HG02588 (cell line): ENCODE data around the gene B9D2.
"Not testable (repeated sequence)": the region's sequence is repeated elsewhere in the genome, so short reads cannot be mapped to it uniquely, and the experiment has no call there.

Experiments used
- ATAC-seq: cut with Tn5 transposase; IDR thresholded peaks from one replicate; pipeline ENCODE4 v1.9.1; 2021; ENCODE audit warnings: mild to moderate bottlenecking, moderate library complexity; ENCODE audit not compliant: unreplicated experiment

The B9D2 gene

GRCh38 chr19:41392775-41393174, 28.8 kb upstream of the B9D2 start:
- ATAC-seq: no peak

DNA sequence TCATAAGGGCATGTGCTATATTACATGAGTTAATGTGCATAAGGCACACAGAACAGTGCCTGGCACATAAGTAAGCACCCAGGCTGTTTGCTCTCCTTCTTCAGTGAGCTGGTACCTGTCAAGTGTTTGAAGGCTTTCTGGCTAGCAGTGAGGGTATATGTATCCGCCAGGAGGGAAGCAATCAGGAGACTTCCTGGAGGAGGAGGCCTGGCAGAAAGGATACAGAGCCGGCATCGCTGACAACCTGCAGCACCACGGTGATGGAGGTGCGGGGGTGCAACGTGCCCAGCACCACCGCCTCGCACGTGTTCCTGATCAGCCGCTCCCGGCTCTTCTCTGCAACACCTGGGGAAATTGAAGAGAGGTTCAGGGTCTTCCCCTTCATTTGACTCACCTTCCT, 27.7 kb upstream of the B9D2 start:
- no peak for ATAC-seq

DNA sequence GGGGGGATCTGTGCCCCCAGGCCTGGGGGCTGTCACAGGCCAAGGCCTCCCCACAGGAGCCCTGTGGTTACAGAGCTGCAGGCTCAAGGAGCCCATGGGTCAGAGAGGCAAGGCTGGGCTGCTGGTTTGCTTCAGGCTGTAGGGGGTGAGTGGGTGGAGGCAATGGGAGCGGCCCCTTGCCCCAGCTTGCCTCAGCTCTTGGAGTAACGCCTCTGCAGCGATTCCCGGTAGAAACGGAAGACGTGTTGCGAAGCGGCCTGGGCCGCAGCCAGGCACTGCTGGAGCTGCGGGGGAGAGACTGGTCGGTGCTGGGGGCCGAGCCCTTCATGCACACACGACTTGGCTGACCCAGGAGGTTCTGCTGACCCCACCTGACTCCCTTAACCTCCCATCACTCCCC, 22.5 kb upstream of the B9D2 start:
- no peak for ATAC-seq

DNA sequence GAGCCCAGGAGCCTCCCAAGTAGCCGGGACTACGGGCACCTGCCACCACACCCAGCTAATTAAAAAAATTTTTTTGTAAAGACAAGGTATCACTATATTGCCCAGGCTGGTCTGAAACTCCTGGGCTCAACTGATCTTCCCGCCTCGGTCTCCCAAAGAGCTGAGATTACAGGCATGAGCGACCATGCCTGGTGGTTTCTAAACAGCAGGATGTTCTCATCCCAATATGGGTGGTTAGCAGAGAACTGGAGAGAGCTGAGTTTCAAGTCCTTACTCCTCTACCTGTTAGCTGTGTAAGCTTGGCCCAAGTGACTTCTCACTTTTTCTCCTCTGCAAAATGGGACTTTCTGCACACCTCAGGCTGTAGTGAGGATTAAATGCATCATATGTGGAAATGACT, 20.4 kb upstream of the B9D2 start:
- ATAC-seq: no peak

DNA sequence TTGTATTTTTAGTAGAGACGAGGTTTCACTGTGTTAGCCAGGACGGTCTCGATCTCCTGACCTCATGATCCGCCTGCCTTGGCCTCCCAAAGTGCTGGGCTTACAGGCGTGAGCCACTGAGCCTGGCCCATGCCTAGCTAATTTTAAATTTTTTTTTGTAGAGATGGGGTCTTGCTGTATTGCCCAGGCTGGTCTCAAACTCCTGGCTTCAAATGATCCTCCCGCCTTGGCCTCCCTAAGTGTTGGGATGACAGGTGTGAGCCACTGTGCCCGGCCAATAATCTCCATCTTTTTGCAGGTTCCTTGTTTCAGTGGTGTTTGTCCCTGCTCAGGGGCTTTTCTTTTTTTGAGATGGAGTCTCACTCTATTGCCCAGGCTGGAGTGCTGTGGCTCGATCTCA, 17.6 kb upstream of the B9D2 start:
- not testable (repeated sequence) for ATAC-seq

GRCh38 chr19:41377977-41378709, 14.2 kb upstream of the B9D2 start:
- peak; percentile 51 for ATAC-seq

- no peak for ATAC-seq
Observed at GRCh38 chr19:41376998-41377365, 13.0 kb upstream of the B9D2 start.

DNA sequence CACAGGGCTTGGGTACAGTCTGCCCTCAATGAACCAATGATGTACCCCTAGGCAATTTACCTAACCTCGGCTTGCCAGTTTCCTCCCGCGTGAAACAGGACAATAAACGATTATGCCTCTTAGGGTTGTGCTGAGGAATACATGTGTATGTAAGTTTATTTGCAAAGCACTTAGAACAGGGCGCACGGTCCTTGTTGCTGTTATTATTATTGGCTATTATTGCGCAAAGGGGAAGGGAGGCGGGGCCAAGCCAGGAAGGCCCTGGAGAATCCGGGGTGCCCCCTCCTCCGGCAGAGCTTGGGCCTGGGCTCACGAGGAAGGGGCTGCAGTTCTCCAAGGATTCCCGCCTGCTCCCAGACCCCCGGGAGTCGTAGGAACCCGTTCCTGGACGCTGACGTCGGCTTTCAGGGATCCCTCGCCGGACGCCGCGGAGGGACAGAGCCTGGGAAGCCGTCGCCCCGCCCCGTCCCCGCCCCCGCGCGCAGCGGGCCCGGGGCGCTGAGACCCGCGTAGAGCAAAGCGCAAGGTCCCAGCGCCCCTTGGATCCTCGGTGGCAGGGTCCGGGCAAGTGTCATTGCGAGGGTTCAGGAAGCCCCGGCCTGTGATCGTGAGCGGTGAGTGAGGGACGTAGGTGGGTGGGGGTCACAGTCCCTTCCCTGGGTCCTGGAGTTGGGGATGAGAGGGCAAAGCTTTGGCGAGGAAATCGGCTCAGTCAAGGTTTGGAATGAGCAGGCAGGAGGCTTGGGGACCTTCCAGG, 12.5 kb upstream of the B9D2 start, which contains the start of gene TMEM91:
Gene TMEM91 (plus strand): TSS at position 293 of the 757 bp plus-strand sequence. CDS start 1,777 bp downstream, outside the sequence.
- ATAC-seq: no peak

GRCh38 chr19:41373993-41374392, 10.0 kb upstream of the B9D2 start:
- no peak for ATAC-seq

DNA sequence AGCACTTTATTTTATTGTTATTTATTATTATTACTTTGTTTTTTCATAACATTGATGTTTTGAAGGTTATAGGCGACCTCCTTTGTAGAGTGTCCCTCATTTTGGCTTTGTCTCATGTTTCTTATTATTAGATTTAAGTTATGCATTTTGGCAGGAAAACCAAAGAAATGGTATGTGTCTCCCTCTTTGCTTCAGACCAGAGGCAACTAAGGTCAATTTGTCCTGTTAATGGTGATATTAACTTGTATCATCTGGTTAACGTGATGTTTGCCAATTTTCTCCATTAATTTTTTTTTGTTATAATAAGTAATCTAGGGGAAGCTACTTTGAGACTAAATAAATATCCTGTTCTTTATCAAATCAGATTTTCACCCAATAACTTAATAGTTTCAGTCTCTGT, 8.6 kb upstream of the B9D2 start:
- no peak for ATAC-seq

DNA sequence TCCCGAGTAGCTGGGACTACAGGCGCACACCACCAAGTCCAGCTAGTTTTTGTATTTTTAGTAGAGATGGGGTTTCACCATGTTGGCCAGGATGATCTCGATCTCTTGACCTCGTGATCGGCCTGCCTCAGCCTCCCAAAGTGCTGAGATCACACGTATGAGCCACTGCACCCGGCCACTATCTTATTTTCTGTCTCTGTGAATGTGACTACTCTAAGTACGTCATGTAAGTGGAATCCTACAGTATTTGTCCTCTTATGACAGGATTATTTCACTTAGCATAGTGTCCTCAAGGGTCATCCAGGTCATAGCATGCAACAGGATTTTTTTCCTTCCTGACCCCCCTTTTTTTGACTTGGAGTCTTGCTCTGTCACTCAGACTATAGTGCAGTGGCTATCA, 7.6 kb upstream of the B9D2 start:
- no peak for ATAC-seq

DNA sequence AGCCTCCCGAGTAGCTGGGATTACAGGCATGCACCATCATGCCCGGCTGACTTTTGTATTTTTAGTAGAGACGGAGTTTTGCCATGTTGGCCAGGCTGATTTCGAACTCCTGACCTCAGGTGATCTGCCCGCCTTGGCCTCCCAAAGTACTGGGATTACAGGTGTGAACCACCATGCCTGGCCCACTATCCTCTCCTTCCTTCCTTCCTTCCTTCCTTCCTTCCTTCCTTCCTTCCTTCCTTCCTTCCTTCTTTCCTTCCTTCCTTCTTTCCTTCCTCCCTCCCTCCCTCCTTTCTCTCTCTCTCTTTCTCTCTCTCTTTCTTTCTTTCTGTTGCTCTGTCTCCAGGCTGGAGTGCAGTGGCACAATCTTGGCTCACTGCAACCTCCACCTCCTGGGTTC, 7.2 kb upstream of the B9D2 start:
- not testable (repeated sequence) for ATAC-seq

DNA sequence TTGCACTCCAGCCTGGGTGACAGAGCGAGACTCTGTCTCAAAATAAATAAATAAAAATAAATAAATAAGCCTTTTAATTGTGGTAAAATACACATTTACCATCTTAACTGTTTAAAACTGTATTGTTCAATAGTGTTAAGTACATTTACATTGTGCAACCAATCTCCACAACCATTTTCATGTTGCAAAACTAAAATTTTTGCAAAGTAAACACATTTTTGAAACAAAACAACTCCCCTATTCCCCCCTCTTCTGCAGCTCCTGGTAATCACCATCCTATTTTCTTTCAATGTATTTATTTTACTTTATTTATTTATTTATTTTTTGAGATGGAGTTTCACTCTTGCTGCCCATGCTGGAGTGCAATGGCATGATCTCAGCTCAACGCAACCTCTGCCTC, 5.8 kb upstream of the B9D2 start:
- no peak for ATAC-seq

- no peak for ATAC-seq
Observed at GRCh38 chr19:41367848-41368301, 3.9 kb upstream of the B9D2 start.

- no peak for ATAC-seq
Observed at GRCh38 chr19:41366089-41366488, 2.1 kb upstream of the B9D2 start.

- ATAC-seq: no peak
Observed at GRCh38 chr19:41364524-41365391, 809 bp upstream of the B9D2 start.

DNA sequence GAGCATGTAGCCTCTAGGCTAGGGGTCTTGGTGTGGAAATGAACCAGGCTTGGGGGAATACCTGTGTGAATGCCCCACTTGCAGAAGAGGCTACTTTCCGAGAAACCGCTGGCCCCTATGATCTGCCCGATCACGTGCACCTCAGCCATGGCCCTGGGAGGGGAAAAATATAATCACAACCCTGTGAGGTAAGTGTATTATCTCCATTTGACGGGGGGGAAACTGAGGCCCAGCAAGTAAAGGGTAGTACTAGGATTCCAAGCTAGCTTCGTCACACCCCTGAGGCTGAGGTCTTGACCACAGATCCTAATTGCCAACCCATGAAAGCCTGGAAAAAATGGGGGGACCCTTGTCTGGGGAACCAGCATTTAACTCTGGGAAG, 587 bp downstream of the B9D2 start:
- no peak for ATAC-seq

DNA sequence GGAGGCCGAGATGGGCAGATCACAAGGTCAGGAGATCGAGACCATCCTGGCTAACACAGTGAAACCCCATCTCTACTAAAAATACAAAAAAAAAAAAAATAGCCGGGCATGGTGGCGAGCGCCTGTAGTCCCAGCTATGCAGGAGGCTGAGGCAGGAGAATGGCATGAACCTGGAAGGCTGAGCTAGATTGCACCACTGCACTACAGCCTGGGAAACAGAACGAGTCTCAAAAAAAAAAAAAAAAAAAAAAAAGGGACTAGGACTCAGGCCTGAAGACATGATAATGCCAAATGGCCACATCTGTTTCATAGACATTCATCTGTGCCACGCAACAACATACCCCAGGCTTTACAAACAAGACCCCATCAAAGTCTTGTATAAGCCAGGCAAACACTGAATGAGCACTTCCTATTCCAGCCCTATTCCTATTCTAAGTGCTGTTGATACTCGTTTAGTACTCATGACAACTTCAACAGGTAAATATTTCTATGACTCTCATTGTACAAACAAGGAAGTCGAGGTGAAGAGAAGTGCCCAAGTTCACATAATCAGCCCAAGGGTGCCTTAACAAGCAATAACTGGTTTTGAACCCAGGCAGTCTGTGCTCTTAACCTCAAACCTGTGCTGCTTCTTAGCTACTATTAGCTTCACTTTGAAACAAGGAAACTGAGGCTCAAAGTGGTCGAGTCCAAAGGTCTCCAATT, 1.7 kb downstream of the B9D2 start:
- no peak for ATAC-seq

- no peak for ATAC-seq
Observed at GRCh38 chr19:41359741-41360140, 4.2 kb downstream of the B9D2 start.

- ATAC-seq: no peak
Observed at GRCh38 chr19:41357746-41358145, 6.2 kb downstream of the B9D2 start.
